Kidney (tissue), 14 donors: Measurements from ENCODE around the gene LDAH. TPM values are rescaled to one million over a fixed set of nuclear protein-coding genes. Genes with fewer than 3 reads are reported as not detected.
"Not testable (repeated sequence)": the region's sequence is repeated elsewhere in the genome, so short reads cannot be mapped to it uniquely, and the experiment has no call there.

Source experiments
- DNase-seq, 5 donors: peaks; one replicate each; pipeline ENCODE4 v3.0.0-alpha.2; 2013 to 2020
- FAIRE-seq: peaks from 2 replicates; lab custom pipeline; 2012; peaks lifted over from hg19 to GRCh38; lab: Jason Lieb, UNC
- H3K27ac ChIP-seq, 2 donors: one replicate each; pipeline ENCODE4 v1.7.0; 2013; ENCODE audit warnings: low read depth in 2 of 2, low read length in 2 of 2, inconsistent platforms in 1 of 2
- H3K27me3 ChIP-seq: one replicate; pipeline ENCODE4 v1.7.1; 2013; ENCODE audit warnings: low read length, inconsistent platforms; ENCODE audit not compliant: control insufficient read depth, insufficient read depth
- H3K36me3 ChIP-seq, 3 donors: one replicate each; pipeline versions ENCODE4 v1.7.0 to v1.7.1; 2013; ENCODE audit warnings: low read length in 3 of 3, control low read depth in 1 of 3, inconsistent platforms in 1 of 3; ENCODE audit not compliant: insufficient read depth in 3 of 3, control insufficient read depth in 2 of 3
- H3K4me1 ChIP-seq, 3 donors: one replicate each; pipeline versions ENCODE4 v1.7.0 to v1.7.1; 2013; ENCODE audit warnings: low read length in 3 of 3, inconsistent platforms in 1 of 3, low read depth in 1 of 3; ENCODE audit not compliant: control insufficient read depth in 2 of 3, insufficient read depth in 2 of 3
- H3K4me3 ChIP-seq, 3 donors: one replicate each; pipeline versions ENCODE4 v1.7.0 to v1.8.1; 2013; ENCODE audit warnings: low read length in 3 of 3, control low read depth in 1 of 3, inconsistent platforms in 1 of 3
- H3K9ac ChIP-seq, 3 donors: one replicate each; pipeline versions ENCODE4 v1.7.0 to v1.7.1; 2013; ENCODE audit warnings: low read length in 3 of 3, control low read depth in 1 of 3, inconsistent platforms in 1 of 3
- H3K9me3 ChIP-seq, 3 donors: one replicate each; pipeline versions ENCODE4 v1.7.0 to v1.7.1; 2013; ENCODE audit warnings: low read length in 3 of 3, control low read depth in 1 of 3, inconsistent platforms in 1 of 3; ENCODE audit not compliant: control insufficient read depth in 2 of 3, insufficient read depth in 1 of 3
- CTCF ChIP-seq: IDR thresholded peaks from 3 replicates; pipeline ENCODE4 v1.5.1; 2012; ENCODE audit warnings: mild to moderate bottlenecking, moderate library complexity, borderline replicate concordance; ENCODE audit not compliant: insufficient read depth; ENCODE audit errors: extremely low read depth
- intact Hi-C: fragments of 100-400 bp; cut with DNase I; formaldehyde crosslinking; loops from one replicate; pipeline ENCODE4 v1.11.1; 2022
- polyA plus RNA-seq: library from polyadenylated mRNA; stranded (reverse); fragments of 350-450 nt; fragmentation: Illumina TruSeq; extraction: RNeasy Lipid Tissue Mini Kit (QIAGEN cat#74804); gene quantifications from one replicate; pipeline ENCODE4 v1.2.3, GENCODE V29; 2014; ENCODE audit warnings: low read depth, low replicate concordance; ENCODE audit not compliant: insufficient read depth
- total RNA-seq: library from RNA; stranded (reverse); fragmentation: NEBNext Ultra II Directional; extraction: Animal tissue kit (Norgen Biotek cat#: 25700); gene quantifications from one replicate; pipeline ENCODE4 v1.2.1, GENCODE V29; 2021
- donor health status: control.
- donor health status: control.
- donor health status: control.
- donor health status: control.
- donor health status: control.
- donor health status: DM: yes; HTN: yes; CAD: no.
- donor health status: Normal renal cell carcinoma (clear cell type).

Gene LDAH
- total and polyA plus RNA-seq, 2 donors from 2014 or later, result 15.5 to 20.4 TPM

DNA sequence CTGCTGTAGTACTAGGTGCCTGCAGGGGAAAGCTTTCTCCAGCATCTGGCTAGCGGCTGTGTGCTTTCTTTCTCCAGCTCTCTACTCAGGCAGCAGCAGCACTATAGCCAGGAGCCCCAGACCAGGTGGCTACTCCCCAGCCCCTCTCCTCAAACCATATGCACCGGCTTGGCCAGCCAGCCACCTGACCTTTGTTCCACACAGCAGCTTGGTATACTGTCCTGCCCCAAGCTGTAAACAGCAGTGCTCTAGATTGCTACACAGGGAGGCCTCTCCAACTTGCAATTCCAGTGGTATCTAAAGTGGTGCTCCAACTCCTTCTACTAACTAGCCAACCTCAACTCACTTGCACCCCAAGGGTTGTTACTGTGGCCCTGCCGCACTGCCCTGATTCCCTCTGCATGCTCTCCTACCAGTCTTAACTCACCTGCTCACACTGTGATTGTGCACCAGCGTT, 19.6 kb downstream of the LDAH start:
- Histone ChIP-seq H3K36me3 (no peaks in the 10 kb centered on the region), H3K27ac (no peak overlapping the region), H3K9ac (no peak overlapping the region), H3K27me3 (no peaks in the 10 kb centered on the region), H3K9me3 (no peaks in the 10 kb centered on the region), H3K4me1 (no peaks in the 10 kb centered on the region), H3K4me3 (no peak overlapping the region)
- no peak for DNase-seq
- intact Hi-C loops, result no loop called here
- no peak for TF ChIP-seq CTCF
- FAIRE-seq, result no peak

GRCh38 chr2:20797096-20797495, 25.8 kb downstream of the LDAH start:
- no peak for FAIRE-seq
- intact Hi-C loops, result no loop called here

GRCh38 chr2:20796374-20796791, 26.5 kb downstream of the LDAH start:
- Histone ChIP-seq H3K9me3 (no peaks in the 10 kb centered on the region), H3K27ac (no peak overlapping the region), H3K4me1 (no peaks in the 10 kb centered on the region), H3K4me3 (no peak overlapping the region), H3K36me3 (no peaks in the 10 kb centered on the region), H3K27me3 (no peaks in the 10 kb centered on the region), H3K9ac (no peak overlapping the region)
- TF ChIP-seq CTCF, result no peak
- intact Hi-C loops, result no loop called here
- FAIRE-seq (no peak), DNase-seq (no peak)

More at GRCh38 chr2:20797096-20797495, 25.8 kb downstream of the LDAH start:
- no peak overlapping the region for H3K4me3 ChIP-seq
- no peaks in the 10 kb centered on the region for H3K27me3 ChIP-seq
- TF ChIP-seq CTCF, result no peak
- no peak for DNase-seq
- H3K36me3 ChIP-seq, result no peaks in the 10 kb centered on the region
- H3K9ac ChIP-seq, result no peak overlapping the region
- no peaks in the 10 kb centered on the region for H3K4me1 ChIP-seq
- no peak overlapping the region for H3K27ac ChIP-seq
- no peaks in the 10 kb centered on the region for H3K9me3 ChIP-seq

DNA sequence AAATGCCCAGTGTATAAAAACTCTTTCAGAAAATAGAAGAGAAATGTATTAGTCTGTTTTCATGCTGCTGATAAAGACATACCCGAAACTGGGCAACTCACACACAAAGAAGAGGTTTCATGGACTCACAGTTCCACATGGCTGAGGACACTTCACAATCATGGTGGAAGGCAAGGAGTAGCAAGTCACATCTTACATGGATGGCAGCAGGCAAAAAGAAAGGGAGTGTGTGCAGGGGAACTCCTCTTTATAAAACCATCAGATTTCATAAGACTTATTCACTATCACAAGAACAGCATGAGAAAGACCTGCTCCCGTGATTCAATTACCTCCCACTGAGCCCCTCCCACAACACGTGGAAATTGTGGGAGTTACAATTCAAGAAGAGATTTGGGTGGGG, 29.0 kb downstream of the LDAH start:
- H3K4me3 ChIP-seq, DNase-seq, H3K4me1 ChIP-seq, H3K27me3 ChIP-seq, H3K27ac ChIP-seq, FAIRE-seq, H3K9me3 ChIP-seq, H3K36me3 ChIP-seq, intact Hi-C loops, H3K9ac ChIP-seq: not testable (repeated sequence)
